ENCODE results near the gene OSTM1.
"Not testable (repeated sequence)": the region's sequence is repeated elsewhere in the genome, so short reads cannot be mapped to it uniquely, and the experiment has no call there.

Gene OSTM1

GRCh38 chr6:108013787-108014439, 60.6 kb downstream of the OSTM1 start:
- no peak for DNase-seq

GRCh38 chr6:108009894-108010293, 64.6 kb downstream of the OSTM1 start:
- no peak for DNase-seq

- not testable (repeated sequence) for DNase-seq
Measured at GRCh38 chr6:108009258-108009657, 65.3 kb downstream of the OSTM1 start.

- DNase-seq = no peak
Measured at GRCh38 chr6:108008363-108008762, 66.2 kb downstream of the OSTM1 start.

GRCh38 chr6:108005961-108006360, 68.6 kb downstream of the OSTM1 start:
- no peak for DNase-seq

GRCh38 chr6:108004861-108005260, 69.7 kb downstream of the OSTM1 start:
- no peak for DNase-seq

GRCh38 chr6:108002365-108003221, 71.9 kb downstream of the OSTM1 start:
- no peak for DNase-seq

GRCh38 chr6:108001696-108002231, 72.8 kb downstream of the OSTM1 start:
- DNase-seq = no peak

- not testable (repeated sequence) for DNase-seq
Measured at GRCh38 chr6:108000259-108000658, 74.3 kb downstream of the OSTM1 start.

GRCh38 chr6:107999341-107999740, 75.2 kb downstream of the OSTM1 start:
- no peak for DNase-seq

GRCh38 chr6:107991772-107992550, 82.6 kb downstream of the OSTM1 start:
- no peak for DNase-seq

Measured in hematopoietic multipotent progenitor cell treated with erythropoietin and hydrocortisone succinate and interleukin-3 and kit ligand, for 6 days (in vitro differentiated cells).